Activated T-helper 17 cell treated with anti-CD3 and anti-CD28 coated beads, Interleukin-2, amount 50 U/mL, for 72 hours (primary cell): Measurements from ENCODE around the gene SAE1. TPM values are rescaled to one million over a fixed set of nuclear protein-coding genes. Genes with fewer than 3 reads are reported as not detected.

ENCODE experiments used
- ATAC-seq: fragments of 150-1000 bp; cut with Tn5 transposase; replicated peaks from 2 replicates; pipeline ENCODE4 v1.10.0; 2021; ENCODE audit warnings: mild to moderate bottlenecking, moderate library complexity
- H3K27ac Mint-ChIP-seq: one replicate; pipeline ENCODE4 v1.8.0; 2022; ENCODE audit warnings: mixed read lengths
- H3K27me3 Mint-ChIP-seq: one replicate; pipeline ENCODE4 v1.8.0; 2022; ENCODE audit warnings: mixed read lengths
- H3K36me3 Mint-ChIP-seq: one replicate; pipeline ENCODE4 v1.8.0; 2022; ENCODE audit warnings: low read depth, mild to moderate bottlenecking, mixed read lengths
- H3K4me1 Mint-ChIP-seq: one replicate; pipeline ENCODE4 v1.8.0; 2022; ENCODE audit warnings: mixed read lengths
- H3K4me3 Mint-ChIP-seq: one replicate; pipeline ENCODE4 v1.8.0; 2022; ENCODE audit warnings: mild to moderate bottlenecking, mixed read lengths
- H3K9me3 Mint-ChIP-seq: one replicate; pipeline ENCODE4 v1.8.0; 2022; ENCODE audit warnings: mixed read lengths
- total RNA-seq, 2 donors: library from RNA; stranded (reverse); gene quantifications; one replicate each; pipeline ENCODE4 v1.2.3, GENCODE V29; 2022

Gene SAE1
- 100 to 1,000 TPM; 151 to 184 TPM for total RNA-seq

DNA sequence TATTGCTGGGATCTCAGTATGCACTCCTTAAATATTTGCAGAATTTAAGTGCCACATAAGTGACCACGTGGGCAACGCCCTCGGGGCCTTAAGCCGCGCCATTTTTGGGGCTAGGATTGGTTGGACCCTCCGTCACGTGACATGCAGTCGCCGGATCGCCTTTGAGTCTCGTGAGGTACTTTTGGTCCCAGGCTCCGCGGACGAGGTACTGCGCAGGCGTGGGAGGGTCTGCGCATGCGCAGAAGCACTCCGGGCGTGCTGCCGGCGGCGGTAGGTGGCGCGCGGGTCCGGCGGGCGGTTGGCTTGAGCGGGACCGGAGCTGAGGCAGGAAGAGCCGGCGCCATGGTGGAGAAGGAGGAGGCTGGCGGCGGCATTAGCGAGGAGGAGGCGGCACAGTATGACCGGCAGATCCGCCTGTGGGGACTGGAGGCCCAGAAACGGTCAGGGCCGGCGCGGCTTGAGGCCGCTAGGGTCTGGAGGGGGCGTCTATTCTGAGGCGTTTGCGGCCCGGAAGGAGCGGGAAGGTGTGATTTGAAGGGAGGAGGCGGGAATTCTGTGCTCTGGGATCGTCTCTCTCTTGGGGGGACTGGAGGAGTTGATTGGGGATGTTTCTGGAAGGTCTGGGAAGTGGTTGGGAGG lies at the start of gene SAE1:
Gene SAE1 (plus strand): TSS at position 247 of the 639 bp plus-strand sequence. CDS start 96 bp downstream, at position 343.
- peak; percentile 93 for ATAC-seq
- Mint-ChIP-seq H3K27me3 (no peaks in the 10 kb centered on the region), H3K27ac (peak within 1 kb of the TSS; percentile 100), H3K4me1 (peaks cover 28% of the 10 kb centered on the region), H3K9me3 (peaks cover 4% of the 10 kb centered on the region), H3K4me3 (peak within 1 kb of the TSS; percentile 98), H3K36me3 (peaks cover 55% of the 10 kb centered on the region)

DNA sequence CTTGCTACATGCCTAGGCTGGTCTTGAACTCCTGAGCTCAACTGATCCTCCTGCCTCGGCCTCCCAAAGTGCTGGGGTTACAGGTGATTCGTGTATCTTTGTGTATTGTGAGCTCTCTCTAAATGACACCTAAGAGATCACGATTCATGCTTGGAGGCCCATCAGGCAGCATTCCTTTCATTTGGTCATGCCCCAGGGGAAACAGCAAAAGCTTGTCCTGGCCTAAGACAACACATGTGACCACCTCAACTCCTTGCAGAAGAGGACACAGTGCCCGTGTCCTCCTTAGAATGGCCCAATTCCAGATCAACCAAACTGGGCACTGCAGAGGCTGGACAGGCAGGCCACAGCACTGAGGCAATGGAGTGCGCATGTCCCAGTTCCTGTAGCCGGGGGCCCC lies 49.5 kb upstream of the SAE1 start:
- no peaks in the 10 kb centered on the region for H3K27me3 Mint-ChIP-seq
- ATAC-seq = no peak
- H3K9me3 Mint-ChIP-seq = no peaks in the 10 kb centered on the region
- H3K27ac Mint-ChIP-seq = no peak overlapping the region
- H3K4me1 Mint-ChIP-seq = no peaks in the 10 kb centered on the region
- H3K4me3 Mint-ChIP-seq = no peak overlapping the region
- H3K36me3 Mint-ChIP-seq = peaks cover 100% of the 10 kb centered on the region

DNA sequence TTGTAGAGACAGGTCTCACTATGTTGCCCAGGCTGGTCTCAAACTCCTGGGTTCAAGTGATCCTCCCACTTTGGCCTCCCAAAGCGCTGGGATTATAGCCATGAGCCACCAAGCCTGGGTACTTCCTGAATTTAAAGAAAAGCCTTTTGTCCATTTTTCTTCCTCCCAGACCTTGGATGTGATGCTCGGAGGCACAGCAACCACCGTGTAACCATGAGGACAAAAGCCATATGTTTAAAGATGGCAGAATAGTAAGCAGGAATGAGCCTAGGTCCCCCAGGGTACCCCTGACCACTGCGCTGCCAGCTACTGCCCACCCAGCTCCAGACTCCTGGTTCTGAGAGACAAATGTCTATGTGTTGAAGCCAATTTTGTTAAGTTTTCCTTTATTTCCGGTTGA lies 48.1 kb upstream of the SAE1 start:
- H3K36me3 Mint-ChIP-seq = peaks cover 100% of the 10 kb centered on the region
- ATAC-seq = no peak

DNA sequence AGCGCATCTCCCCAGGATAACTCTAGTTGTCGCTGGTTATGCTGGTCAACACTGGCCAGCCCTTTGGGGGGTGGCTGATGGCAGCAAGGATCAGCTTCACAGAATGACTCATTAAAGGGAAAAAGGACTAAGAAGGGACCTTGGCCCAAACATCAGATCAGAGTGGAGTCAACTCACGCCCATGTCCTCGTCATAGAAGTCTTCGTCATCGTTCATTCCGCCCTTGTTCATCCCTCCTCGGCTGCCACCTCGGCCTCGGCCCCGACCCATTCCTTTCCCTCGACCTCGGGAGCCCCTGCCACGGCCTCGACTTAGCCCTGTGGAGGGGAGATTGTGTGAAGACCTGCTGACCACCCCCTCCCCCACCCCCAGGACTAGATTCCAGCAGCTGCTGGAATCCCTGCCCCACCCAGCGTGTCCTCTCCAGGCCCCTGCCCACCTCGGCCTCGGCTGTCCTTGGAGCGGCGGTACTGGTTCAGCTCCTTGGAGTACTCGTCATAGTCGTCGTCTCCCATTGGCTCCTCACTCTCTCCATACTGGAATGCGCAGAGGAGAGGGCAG lies 45.7 kb upstream of the SAE1 start:
- H3K4me1 Mint-ChIP-seq = no peaks in the 10 kb centered on the region
- no peaks in the 10 kb centered on the region for H3K27me3 Mint-ChIP-seq
- no peaks in the 10 kb centered on the region for H3K9me3 Mint-ChIP-seq
- H3K27ac Mint-ChIP-seq = no peak overlapping the region
- H3K4me3 Mint-ChIP-seq = no peak overlapping the region
- no peak for ATAC-seq
- peaks cover 99% of the 10 kb centered on the region for H3K36me3 Mint-ChIP-seq

More for the DNA sequence above, 48.1 kb upstream of the SAE1 start:
- Mint-ChIP-seq H3K9me3 (no peaks in the 10 kb centered on the region), H3K27ac (no peak overlapping the region), H3K4me1 (no peaks in the 10 kb centered on the region), H3K27me3 (no peaks in the 10 kb centered on the region), H3K4me3 (no peak overlapping the region)

DNA sequence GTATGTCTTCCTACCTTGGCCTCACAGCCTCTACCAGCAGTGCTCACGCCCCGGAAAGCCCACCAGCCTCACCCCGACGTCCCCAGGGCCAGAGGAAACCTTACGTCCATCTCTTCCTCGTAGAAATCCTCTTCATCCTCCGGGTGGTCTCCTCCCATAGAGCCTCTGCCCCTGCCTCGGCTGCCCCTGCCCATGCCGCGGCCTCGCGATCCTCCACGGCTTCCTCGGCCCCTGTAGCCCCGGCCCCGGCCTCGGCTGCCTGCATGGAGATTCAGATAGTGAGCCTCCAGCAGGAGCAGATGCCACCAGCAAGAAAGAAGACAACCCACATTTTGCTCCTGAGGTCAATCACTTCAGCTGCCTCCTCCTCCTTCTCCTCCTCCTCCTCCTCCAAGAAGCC lies 44.4 kb upstream of the SAE1 start:
- peak overlapping the region; percentile 70 for H3K27ac Mint-ChIP-seq

DNA sequence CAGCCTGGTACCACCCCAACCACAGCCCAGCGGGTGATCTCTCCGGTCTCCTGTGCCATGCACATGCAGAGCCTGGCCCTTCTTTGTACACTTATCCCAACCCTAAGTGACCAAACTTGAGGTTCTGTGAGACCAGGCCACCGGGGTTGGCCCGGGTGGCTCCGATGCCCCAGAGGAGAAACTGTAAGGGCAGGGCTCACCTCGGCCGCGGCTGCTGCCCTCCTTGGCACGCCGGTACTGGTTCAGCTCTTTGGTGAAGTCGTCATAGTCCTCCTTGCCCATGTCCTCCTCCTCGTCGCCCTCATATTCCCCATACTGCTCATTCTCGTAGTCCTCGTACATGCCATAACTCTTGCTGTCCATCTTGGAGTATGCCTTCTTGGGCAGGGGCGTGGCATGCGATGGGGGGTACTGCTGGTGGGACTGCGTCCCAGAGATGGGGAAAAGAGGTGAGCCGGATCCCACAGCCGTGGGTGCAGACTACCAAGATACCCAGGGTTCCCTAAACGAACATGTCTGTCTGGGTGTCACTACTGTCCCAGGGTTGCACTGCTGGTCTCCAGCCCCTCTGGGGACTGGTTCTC lies 40.8 kb upstream of the SAE1 start:
- peaks cover 99% of the 10 kb centered on the region for H3K36me3 Mint-ChIP-seq
- H3K9me3 Mint-ChIP-seq = no peaks in the 10 kb centered on the region
- peaks cover 10% of the 10 kb centered on the region for H3K4me1 Mint-ChIP-seq
- peak overlapping the region; percentile 65 for H3K4me3 Mint-ChIP-seq
- no peak overlapping the region for H3K27ac Mint-ChIP-seq
- H3K27me3 Mint-ChIP-seq = no peaks in the 10 kb centered on the region
- no peak for ATAC-seq

More for the DNA sequence above, 44.4 kb upstream of the SAE1 start:
- Mint-ChIP-seq H3K4me3 (no peak overlapping the region), H3K9me3 (no peaks in the 10 kb centered on the region), H3K36me3 (peaks cover 99% of the 10 kb centered on the region), H3K27me3 (no peaks in the 10 kb centered on the region), H3K4me1 (peaks cover 5% of the 10 kb centered on the region)
- no peak for ATAC-seq

DNA sequence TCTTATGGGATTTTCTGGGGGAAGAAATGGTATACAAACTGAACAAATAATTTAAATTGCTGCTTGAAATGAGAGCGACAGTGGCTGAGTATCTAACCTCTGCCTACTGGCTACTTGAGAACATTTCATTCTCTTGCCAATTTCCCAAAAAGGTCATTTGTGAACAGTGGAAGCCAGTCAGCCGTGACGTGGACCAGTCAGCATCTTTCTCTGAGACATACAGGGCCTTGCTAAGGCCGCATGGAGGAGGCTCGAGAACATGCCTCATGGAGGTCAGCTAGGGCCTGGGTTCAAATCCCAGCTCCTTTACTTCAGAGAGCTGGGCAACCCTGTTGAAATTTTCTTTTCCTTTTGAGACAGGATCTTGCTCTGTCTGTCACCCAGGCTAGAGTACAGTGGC lies 37.4 kb upstream of the SAE1 start:
- Mint-ChIP-seq H3K4me3 (peak overlapping the region; percentile 98), H3K27ac (peak overlapping the region; percentile 99), H3K4me1 (peaks cover 26% of the 10 kb centered on the region), H3K9me3 (no peaks in the 10 kb centered on the region), H3K36me3 (peaks cover 85% of the 10 kb centered on the region), H3K27me3 (no peaks in the 10 kb centered on the region)
- peak; percentile 31 for ATAC-seq

DNA sequence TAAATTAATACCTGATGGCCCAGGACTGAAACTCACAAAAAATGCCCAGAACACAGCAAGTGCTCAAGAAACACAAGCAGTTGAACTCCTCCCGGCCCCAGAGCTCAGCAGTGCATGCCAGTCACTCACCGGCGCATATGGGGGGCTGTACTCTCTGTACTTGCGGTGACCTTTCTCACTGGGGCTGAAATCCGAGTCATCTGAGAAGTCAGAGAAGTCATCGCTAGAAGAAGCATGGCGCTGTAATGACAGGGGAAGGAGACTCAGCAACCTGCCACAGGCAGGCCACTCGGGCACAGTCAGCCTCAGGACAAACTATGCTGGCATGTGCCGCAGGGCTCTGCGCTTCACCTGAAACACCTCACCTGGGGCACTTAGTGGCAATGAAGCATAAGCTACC lies 36.8 kb upstream of the SAE1 start:
- peak overlapping the region; percentile 98 for H3K4me3 Mint-ChIP-seq
- H3K27me3 Mint-ChIP-seq = no peaks in the 10 kb centered on the region
- H3K4me1 Mint-ChIP-seq = peaks cover 31% of the 10 kb centered on the region
- peaks cover 83% of the 10 kb centered on the region for H3K36me3 Mint-ChIP-seq
- no peaks in the 10 kb centered on the region for H3K9me3 Mint-ChIP-seq
- peak; percentile 61 for ATAC-seq
- peak overlapping the region; percentile 99 for H3K27ac Mint-ChIP-seq

DNA sequence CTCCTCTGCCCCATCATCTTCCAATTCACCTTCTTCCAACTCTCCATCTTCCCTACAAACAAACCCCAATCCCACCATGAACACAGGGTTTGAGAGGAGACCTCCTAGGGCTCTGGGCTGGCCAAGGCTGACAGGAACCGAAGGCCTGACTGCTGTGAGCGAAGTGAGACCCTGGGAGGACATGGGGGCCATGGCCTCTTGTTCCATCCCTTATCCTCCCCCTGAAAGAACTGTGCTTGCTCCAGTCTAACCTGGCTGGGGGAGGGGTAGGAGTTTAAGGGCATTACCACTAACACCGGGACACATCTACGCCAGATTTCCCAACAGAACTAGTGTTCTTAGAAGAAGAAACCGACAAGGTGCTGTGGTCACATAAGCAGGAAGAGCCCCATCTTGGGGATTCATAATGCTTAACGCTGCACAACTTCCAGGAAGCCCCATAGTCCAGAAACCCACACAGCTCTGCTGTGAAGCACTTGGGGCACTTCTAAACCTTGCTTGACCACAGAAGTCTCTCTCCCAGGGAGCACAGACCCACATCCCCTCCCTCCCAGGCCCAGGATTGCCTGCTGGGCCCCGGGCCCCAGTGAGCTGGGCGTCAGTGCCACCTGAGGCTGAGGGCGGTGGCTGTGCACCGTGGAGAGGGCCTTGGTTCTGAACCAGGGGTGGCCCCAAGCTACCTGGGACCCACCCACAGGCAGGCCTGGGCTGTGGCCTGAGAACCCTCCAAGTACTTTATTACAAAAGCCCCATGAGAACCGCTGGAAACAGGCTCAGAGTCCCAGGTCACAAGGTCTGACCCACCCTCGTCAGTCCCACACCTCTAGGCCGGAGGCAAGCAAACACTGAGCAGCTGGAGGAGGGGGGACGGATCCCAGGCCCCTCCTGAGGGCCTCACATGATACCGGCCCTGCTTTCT lies 35.8 kb upstream of the SAE1 start:
- Mint-ChIP-seq H3K4me3 (peak overlapping the region; percentile 98), H3K36me3 (peaks cover 76% of the 10 kb centered on the region), H3K4me1 (peaks cover 32% of the 10 kb centered on the region), H3K27ac (peak overlapping the region; percentile 99), H3K9me3 (no peaks in the 10 kb centered on the region), H3K27me3 (no peaks in the 10 kb centered on the region)
- peak; percentile 76 for ATAC-seq

DNA sequence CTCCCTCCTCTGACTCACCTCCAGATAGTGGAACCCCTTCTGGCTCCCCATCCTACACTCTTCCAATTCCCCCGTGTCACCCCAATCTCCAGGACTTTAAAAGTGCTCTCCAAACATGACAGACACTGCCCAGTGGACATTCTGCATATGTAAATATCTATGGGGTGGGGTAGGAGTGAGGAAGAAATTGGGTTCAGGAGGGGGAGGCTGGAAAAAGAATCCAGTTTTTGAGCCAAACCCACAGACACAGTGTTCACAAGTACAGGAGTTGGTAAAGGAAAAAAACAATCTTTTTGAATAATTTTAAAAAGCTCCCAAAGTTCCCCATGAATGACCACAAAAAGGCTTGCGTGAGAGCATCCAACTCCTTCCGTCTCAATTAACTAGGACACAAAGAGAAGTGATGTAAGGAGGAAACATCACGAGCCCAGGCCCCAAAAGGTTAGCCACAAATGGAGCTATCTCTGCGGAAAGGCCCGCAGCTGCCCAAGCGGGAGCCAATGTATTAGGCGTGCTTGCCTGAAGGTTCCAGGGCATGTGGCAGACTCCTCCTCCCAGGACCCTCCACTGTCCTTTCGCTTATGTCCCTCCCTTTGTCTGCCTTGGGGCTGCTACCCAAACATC lies 35.0 kb upstream of the SAE1 start:
- H3K4me1 Mint-ChIP-seq = peaks cover 34% of the 10 kb centered on the region
- peak overlapping the region; percentile 98 for H3K4me3 Mint-ChIP-seq
- H3K27me3 Mint-ChIP-seq = no peaks in the 10 kb centered on the region
- peak; percentile 10 for ATAC-seq
- H3K27ac Mint-ChIP-seq = peak overlapping the region; percentile 99
- no peaks in the 10 kb centered on the region for H3K9me3 Mint-ChIP-seq
- H3K36me3 Mint-ChIP-seq = peaks cover 73% of the 10 kb centered on the region

DNA sequence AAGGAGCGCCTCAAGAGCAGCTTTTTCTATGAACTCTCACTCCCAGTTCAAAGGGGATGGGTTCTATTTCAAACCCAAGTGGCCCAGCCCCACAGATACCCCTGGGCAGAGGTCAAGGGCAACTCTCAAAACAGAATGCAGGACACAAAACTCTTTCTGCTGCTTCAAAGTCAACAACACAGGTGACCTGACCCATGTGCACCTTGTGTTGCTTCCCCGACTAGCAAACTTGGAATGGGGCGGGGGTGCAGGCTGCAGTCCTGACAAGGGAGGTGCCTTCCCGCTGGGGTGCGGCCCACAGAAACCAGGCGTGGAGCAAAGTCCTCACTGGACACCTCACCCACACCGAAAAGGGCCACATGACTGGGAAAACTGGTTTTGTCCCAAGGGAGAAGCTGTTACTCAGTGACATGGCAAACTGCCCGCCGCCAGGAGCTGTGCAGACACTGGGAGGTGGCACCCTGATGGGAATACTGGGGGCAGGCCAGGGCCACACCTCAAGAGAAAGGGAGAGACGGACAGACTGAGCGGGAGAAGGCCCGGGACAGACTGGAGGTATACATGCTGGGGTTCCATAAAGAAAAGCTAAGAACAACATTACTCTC lies 34.4 kb upstream of the SAE1 start:
- Mint-ChIP-seq H3K4me1 (peaks cover 32% of the 10 kb centered on the region), H3K9me3 (no peaks in the 10 kb centered on the region), H3K27me3 (no peaks in the 10 kb centered on the region), H3K36me3 (peaks cover 69% of the 10 kb centered on the region), H3K27ac (peak overlapping the region; percentile 99), H3K4me3 (peak overlapping the region; percentile 98)
- ATAC-seq = no peak

DNA sequence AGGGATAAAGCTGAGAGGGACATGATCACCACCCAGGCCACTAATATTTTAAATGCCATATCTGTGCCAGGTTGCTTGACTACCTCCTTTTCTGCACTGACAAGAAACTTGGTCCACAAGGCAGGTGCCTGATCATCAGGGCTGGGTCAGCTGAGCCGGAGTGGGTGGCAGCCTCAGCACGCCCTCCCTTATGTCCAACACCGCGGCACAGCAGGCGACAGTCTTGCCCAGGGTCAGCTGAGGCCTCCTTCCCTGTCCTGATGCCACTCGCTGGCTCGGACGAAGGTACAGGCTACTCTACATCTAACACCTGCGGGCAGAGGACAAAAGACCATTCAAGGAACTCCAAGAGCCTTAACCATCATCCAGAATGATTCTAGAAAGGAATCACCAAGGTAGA lies 33.9 kb upstream of the SAE1 start:
- Mint-ChIP-seq H3K4me3 (peak overlapping the region; percentile 98), H3K36me3 (peaks cover 64% of the 10 kb centered on the region), H3K9me3 (no peaks in the 10 kb centered on the region), H3K27me3 (no peaks in the 10 kb centered on the region), H3K27ac (peak overlapping the region; percentile 99), H3K4me1 (peaks cover 32% of the 10 kb centered on the region)
- ATAC-seq = no peak

DNA sequence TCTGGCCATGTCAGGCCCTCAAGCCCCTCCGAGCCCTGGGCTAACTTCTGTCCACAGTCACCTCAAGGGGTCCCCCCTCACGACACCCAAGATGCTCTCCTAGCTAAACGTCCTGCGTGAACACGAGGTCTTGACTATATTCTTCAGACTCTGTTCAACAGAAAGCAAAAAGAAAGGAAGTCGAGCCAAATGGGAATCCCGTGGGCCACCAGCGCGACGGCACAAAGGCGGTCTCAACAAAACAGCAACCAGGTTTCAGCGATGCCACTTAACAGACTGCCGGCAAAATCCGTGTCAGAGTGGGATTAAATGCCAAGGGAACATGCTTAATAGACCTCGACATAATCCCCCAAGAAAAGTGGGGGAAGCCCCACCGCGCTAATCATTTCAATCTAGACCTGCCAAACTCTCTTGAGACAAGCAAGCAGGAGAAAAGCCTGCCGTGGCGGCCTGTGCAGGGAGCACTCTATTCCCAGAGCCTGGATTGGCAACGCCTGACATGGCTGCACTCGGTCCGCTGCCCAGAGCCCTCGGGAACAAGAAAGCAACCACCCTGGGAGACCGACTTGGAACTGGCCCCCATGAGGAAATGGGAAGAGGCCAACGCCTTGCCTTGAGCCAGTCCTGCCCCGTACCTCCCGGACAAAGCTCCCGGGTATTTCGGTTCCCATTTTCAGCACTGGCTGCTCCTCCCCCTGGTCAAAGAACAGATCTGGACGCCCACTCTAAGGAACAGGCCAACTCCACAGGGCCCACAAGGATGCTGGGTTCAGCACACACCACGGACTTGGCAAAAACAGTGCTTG lies 33.0 kb upstream of the SAE1 start:
- no peak overlapping the region for H3K4me3 Mint-ChIP-seq
- no peaks in the 10 kb centered on the region for H3K9me3 Mint-ChIP-seq
- H3K27ac Mint-ChIP-seq = peak overlapping the region; percentile 99
- peaks cover 62% of the 10 kb centered on the region for H3K36me3 Mint-ChIP-seq
- peaks cover 32% of the 10 kb centered on the region for H3K4me1 Mint-ChIP-seq
- H3K27me3 Mint-ChIP-seq = no peaks in the 10 kb centered on the region
- ATAC-seq = no peak
